ENCODE results near the gene TLCD5.

GRCh38 chr11:120302001-120302805 lies 22.9 kb upstream of the TLCD5 start:
- TF ChIP-seq POLR2A (IDR thresholded peaks at IDR 0.05) (no peak), CTCF (IDR thresholded peaks at IDR 0.05) (no peak)
